H9 (cell line): Measurements from ENCODE around the gene KRT13. TPM values are rescaled to one million over a fixed set of nuclear protein-coding genes. Genes with fewer than 3 reads are reported as not detected.

Experiments
- DNase-seq: peaks from one replicate; pipeline ENCODE4 v3.0.0-alpha.2; 2017
- H2AFZ ChIP-seq: one replicate; pipeline ENCODE4 v1.6.1; 2013; ENCODE audit warnings: mild to moderate bottlenecking, low read length, control low read depth, moderate library complexity
- H2AK5ac ChIP-seq: 2 replicates; pipeline ENCODE4 v1.6.1; 2013; ENCODE audit warnings: low read length, control low read depth, mixed read lengths; ENCODE audit not compliant: insufficient read length
- H2BK120ac ChIP-seq: one replicate; pipeline ENCODE4 v1.6.1; 2013; ENCODE audit warnings: low read depth, mild to moderate bottlenecking, low read length, control low read depth, inconsistent platforms; ENCODE audit not compliant: poor library complexity, severe bottlenecking
- H2BK12ac ChIP-seq: 2 replicates; pipeline ENCODE4 v1.6.1; 2013; ENCODE audit warnings: low read length, control low read depth, mixed read lengths, low read depth; ENCODE audit not compliant: insufficient read length
- H2BK15ac ChIP-seq: 2 replicates; pipeline ENCODE4 v1.6.1; 2013; ENCODE audit warnings: low read depth, low read length, control low read depth
- H2BK20ac ChIP-seq: one replicate; pipeline ENCODE4 v1.6.1; 2013; ENCODE audit warnings: low read depth, mild to moderate bottlenecking, low read length, control low read depth, inconsistent platforms; ENCODE audit not compliant: poor library complexity, severe bottlenecking
- H2BK5ac ChIP-seq: 2 replicates; pipeline ENCODE4 v1.6.1; 2013; ENCODE audit warnings: low read length, control low read depth, mixed read lengths; ENCODE audit not compliant: insufficient read length
- H3K14ac ChIP-seq: 2 replicates; pipeline ENCODE4 v1.6.1; 2013; ENCODE audit warnings: low read length, control low read depth; ENCODE audit not compliant: insufficient read depth
- H3K18ac ChIP-seq: 2 replicates; pipeline ENCODE4 v1.6.1; 2013; ENCODE audit warnings: low read depth, mild to moderate bottlenecking, mixed read lengths, low read length, control low read depth; ENCODE audit not compliant: insufficient read length
- H3K23ac ChIP-seq: 2 replicates; pipeline ENCODE4 v1.6.1; 2013; ENCODE audit warnings: low read length, control low read depth, mixed read lengths, low read depth; ENCODE audit not compliant: insufficient read length
- H3K23me2 ChIP-seq: 2 replicates; pipeline ENCODE4 v1.6.1; 2013; ENCODE audit warnings: low read depth, mild to moderate bottlenecking, mixed read lengths, low read length, control low read depth; ENCODE audit not compliant: insufficient read length, poor library complexity, severe bottlenecking
- H3K27ac ChIP-seq: 2 replicates; pipeline ENCODE4 v1.5.1; 2013; ENCODE audit warnings: low read length, control low read depth, mixed read lengths, low read depth; ENCODE audit not compliant: insufficient read length
- H3K27me3 ChIP-seq: 2 replicates; pipeline ENCODE4 v1.6.1; 2013; ENCODE audit warnings: low read length, control low read depth, inconsistent platforms; ENCODE audit not compliant: insufficient read depth
- H3K4ac ChIP-seq: 2 replicates; pipeline ENCODE4 v1.6.1; 2013; ENCODE audit warnings: low read depth, mild to moderate bottlenecking, control low read depth, inconsistent platforms, low read length, moderate library complexity
- H3K4me1 ChIP-seq: 2 replicates; pipeline ENCODE4 v1.6.1; 2013; ENCODE audit warnings: low read length, control low read depth, inconsistent platforms; ENCODE audit not compliant: insufficient read depth
- H3K4me2 ChIP-seq: 2 replicates; pipeline ENCODE4 v1.6.1; 2013; ENCODE audit warnings: low read length, control low read depth, mixed read lengths; ENCODE audit not compliant: insufficient read length, insufficient read depth
- H3K56ac ChIP-seq: 2 replicates; pipeline ENCODE4 v1.6.1; 2013; ENCODE audit warnings: low read depth, mild to moderate bottlenecking, mixed read lengths, low read length, control low read depth; ENCODE audit not compliant: insufficient read length
- H3K79me1 ChIP-seq: 2 replicates; pipeline ENCODE4 v1.6.1; 2013; ENCODE audit warnings: low read depth, mild to moderate bottlenecking, moderate library complexity, low read length, control low read depth, inconsistent platforms; ENCODE audit not compliant: insufficient read depth, poor library complexity, severe bottlenecking
- H3K79me2 ChIP-seq: 2 replicates; pipeline ENCODE4 v1.6.1; 2013; ENCODE audit warnings: low read length, control low read depth, inconsistent platforms; ENCODE audit not compliant: insufficient read depth
- H3K9ac ChIP-seq: 2 replicates; pipeline ENCODE4 v1.6.1; 2013; ENCODE audit warnings: low read length, control low read depth, mixed read lengths; ENCODE audit not compliant: insufficient read length; ENCODE audit errors: extremely low read depth
- H3K9me3 ChIP-seq: one replicate; pipeline ENCODE4 v1.6.1; 2013; ENCODE audit warnings: low read depth, low read length, inconsistent platforms; ENCODE audit not compliant: control insufficient read depth
- H3T11ph ChIP-seq: one replicate; pipeline ENCODE4 v1.6.1; 2013; ENCODE audit warnings: mild to moderate bottlenecking, low read length, control low read depth, inconsistent platforms
- H4K20me1 ChIP-seq: one replicate; pipeline ENCODE4 v1.6.1; 2013; ENCODE audit not compliant: control insufficient read depth, insufficient read length, insufficient read depth
- H4K5ac ChIP-seq: 2 replicates; pipeline ENCODE4 v1.6.1; 2013; ENCODE audit warnings: low read depth, mild to moderate bottlenecking, mixed read lengths, low read length, control low read depth; ENCODE audit not compliant: insufficient read length
- H4K8ac ChIP-seq: replicated peaks from 2 replicates; pipeline ENCODE4 v1.6.1; 2013; ENCODE audit warnings: low read length, control low read depth, mixed read lengths, low read depth; ENCODE audit not compliant: insufficient read length
- H4K91ac ChIP-seq: 2 replicates; pipeline ENCODE4 v1.6.1; 2013; ENCODE audit warnings: low read depth, mild to moderate bottlenecking, moderate library complexity, mixed read lengths, low read length, control low read depth; ENCODE audit not compliant: insufficient read length
- H3K27ac Mint-ChIP-seq, 3 experiments: 2 replicates in 2 of 3; 3 replicates in 1 of 3; pipeline ENCODE4 v1.8.0; 2020 to 2021; ENCODE audit warnings: mixed read lengths in 3 of 3, mild to moderate bottlenecking in 1 of 3, moderate library complexity in 1 of 3
- H3K27me3 Mint-ChIP-seq: 2 replicates; pipeline ENCODE4 v1.8.0; 2021; ENCODE audit warnings: low read depth, mild to moderate bottlenecking, moderate library complexity, mixed read lengths
- H3K36me3 Mint-ChIP-seq, 3 experiments: 2 replicates in 2 of 3; 3 replicates in 1 of 3; pipeline ENCODE4 v1.8.0; 2020 to 2021; ENCODE audit warnings: low read depth in 3 of 3, mixed read lengths in 3 of 3; ENCODE audit not compliant: insufficient read depth in 1 of 3
- H3K4me1 Mint-ChIP-seq, 2 experiments: 2 replicates each; pipeline ENCODE4 v1.8.0; 2020; ENCODE audit warnings: mixed read lengths in 2 of 2
- H3K4me3 Mint-ChIP-seq, 2 experiments: 2 replicates in 1 of 2; 3 replicates in 1 of 2; pipeline ENCODE4 v1.8.0; 2020 to 2021; ENCODE audit warnings: mild to moderate bottlenecking in 2 of 2, mixed read lengths in 2 of 2, moderate library complexity in 1 of 2
- H3K9me3 Mint-ChIP-seq, 2 experiments: 2 replicates in 1 of 2; 3 replicates in 1 of 2; pipeline ENCODE4 v1.8.0; 2020; ENCODE audit warnings: mild to moderate bottlenecking in 2 of 2, mixed read lengths in 2 of 2, moderate library complexity in 1 of 2
- CTCF ChIP-seq: fragments of 200-600 bp; sonication (generic); conservative IDR thresholded peaks from 3 replicates; pipeline ENCODE4 v1.8.0; 2021; ENCODE audit warnings: antibody characterized with exemption, mild to moderate bottlenecking
- WGBS: extraction: QIAGEN DNeasy Blood & Tissue Kit; methylation state at CpG from one replicate; pipeline ENCODE4 v1.1.7; 2013; ENCODE audit warnings: missing lambda C conversion rate, low lambda C conversion rate, mixed read lengths; ENCODE audit not compliant: insufficient read length; ENCODE audit errors: extremely low coverage; 5-methylcytosine and 5-hydroxymethylcytosine counted together
- total RNA-seq: library from RNA; stranded (reverse); gene quantifications from 2 replicates; pipeline ENCODE4 v1.2.1, GENCODE V29; 2021

Gene KRT13
- total RNA-seq, 1 experiment from 2014 or later, result not detected

DNA sequence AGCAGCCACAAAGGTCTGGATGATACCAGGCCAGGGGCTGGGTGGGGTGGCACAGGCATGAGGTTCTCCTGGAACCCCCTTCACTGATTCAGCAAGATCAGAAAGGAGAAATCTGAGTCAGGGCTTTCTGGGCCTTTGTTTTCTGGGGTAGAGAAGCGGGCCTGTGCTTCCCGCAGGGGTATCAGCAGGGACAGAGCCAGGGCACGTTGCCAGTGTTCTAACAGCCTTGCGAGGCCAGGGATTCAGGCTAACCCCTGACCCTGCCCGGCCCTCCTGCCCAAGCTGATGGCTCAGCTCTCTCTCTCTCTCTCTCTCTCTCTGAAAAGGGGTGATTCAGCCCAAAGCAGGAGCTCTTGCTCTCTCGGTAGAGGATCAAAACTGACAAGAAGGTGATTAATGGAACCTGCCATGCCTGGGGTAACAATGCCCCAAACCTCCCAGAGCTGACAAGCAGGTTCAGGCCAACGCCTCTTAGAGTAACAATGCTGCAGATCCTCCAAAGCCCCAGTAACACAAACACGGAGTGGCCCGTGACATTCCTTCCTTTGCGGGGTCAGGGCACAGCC, 2.0 kb upstream of the KRT13 start:
- Histone ChIP-seq H2BK12ac (no peak overlapping the region), H4K91ac (no peak overlapping the region), H2BK120ac (no peak overlapping the region), H4K8ac (no peak overlapping the region), H3K9ac (no peak overlapping the region), H3K4me1 (0 out of 2 replicates have a peak, but pooled peaks cover 3% of the 10 kb centered on the region), H2BK15ac (no peak overlapping the region), H2AK5ac (no peak overlapping the region), H3K23ac (no peak overlapping the region), H3K18ac (no peak overlapping the region), H3K27me3 (no peaks in the 10 kb centered on the region), H4K20me1 (no peaks in the 10 kb centered on the region), H3K56ac (no peak overlapping the region), H3K23me2 (no peaks in the 10 kb centered on the region), H3K79me2 (no peaks in the 10 kb centered on the region), H2BK20ac (no peak overlapping the region), H3K14ac (no peak overlapping the region; the same call in 1 of the 2 replicates), H3K27ac (no peak overlapping the region), H3K4me2 (no peak overlapping the region), H2AFZ (no peak overlapping the region), H3K9me3 (no peaks in the 10 kb centered on the region), H4K5ac (no peak overlapping the region), H3K4ac (no peak overlapping the region), H2BK5ac (no peak overlapping the region), H3T11ph (no peak overlapping the region), H3K79me1 (no peaks in the 10 kb centered on the region)
- Mint-ChIP-seq H3K4me3 (no peak overlapping the region), H3K36me3 (no peaks in the 10 kb centered on the region), H3K9me3 (no peaks in the 10 kb centered on the region), H3K27me3 (no peaks in the 10 kb centered on the region), H3K27ac (no peak overlapping the region; a peak in 2 of 7 replicates), H3K4me1 (peaks cover 19 to 20% of the 10 kb centered on the region in 2 experiments)
- no CpG with 5 or more reads among the region's 10 CpGs for WGBS
- no peak for TF ChIP-seq CTCF
- DNase-seq, result no peak
